ENCODE data around the gene HHAT. TPM values are rescaled to one million over a fixed set of nuclear protein-coding genes. Genes with fewer than 3 reads are reported as not detected.

The HHAT gene
- total RNA-seq, 1 donor from 2014 or later: 14.7 TPM

DNA sequence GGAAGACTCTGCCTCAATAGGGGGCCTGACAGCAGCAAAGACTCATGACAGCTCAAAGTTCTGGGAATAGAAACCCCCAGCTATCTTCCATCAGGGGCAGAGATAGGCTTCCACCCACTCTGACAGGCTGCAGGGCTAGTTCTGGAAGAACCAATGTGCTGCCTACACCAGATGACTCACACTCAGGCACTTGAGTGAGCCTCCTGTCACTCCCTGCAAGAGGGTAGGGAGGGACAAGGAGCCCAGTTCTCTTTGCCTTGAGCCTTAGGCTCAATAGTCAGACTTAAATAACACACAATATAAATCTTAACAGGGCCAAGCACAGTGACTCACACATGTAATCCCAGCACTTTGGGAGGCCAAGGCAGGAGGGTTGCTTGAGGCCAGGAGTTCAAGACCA is 386.4 kb downstream of the HHAT start:
- no peaks in the 10 kb centered on the region for H3K27me3 Mint-ChIP-seq
- no peak for DNase-seq (ENCODE audit: low spot score, unreplicated experiment)
- H3K4me3 Mint-ChIP-seq (ENCODE audit: low read depth): no peak overlapping the region
- no peak overlapping the region for H3K27ac Mint-ChIP-seq
- H3K36me3 Mint-ChIP-seq (ENCODE audit: insufficient read depth): no peaks in the 10 kb centered on the region
- no peaks in the 10 kb centered on the region for H3K9me3 Mint-ChIP-seq (ENCODE audit: low read depth)
- no peaks in the 10 kb centered on the region for H3K4me1 Mint-ChIP-seq (ENCODE audit: low read depth)
- TF ChIP-seq, protein P1, sequence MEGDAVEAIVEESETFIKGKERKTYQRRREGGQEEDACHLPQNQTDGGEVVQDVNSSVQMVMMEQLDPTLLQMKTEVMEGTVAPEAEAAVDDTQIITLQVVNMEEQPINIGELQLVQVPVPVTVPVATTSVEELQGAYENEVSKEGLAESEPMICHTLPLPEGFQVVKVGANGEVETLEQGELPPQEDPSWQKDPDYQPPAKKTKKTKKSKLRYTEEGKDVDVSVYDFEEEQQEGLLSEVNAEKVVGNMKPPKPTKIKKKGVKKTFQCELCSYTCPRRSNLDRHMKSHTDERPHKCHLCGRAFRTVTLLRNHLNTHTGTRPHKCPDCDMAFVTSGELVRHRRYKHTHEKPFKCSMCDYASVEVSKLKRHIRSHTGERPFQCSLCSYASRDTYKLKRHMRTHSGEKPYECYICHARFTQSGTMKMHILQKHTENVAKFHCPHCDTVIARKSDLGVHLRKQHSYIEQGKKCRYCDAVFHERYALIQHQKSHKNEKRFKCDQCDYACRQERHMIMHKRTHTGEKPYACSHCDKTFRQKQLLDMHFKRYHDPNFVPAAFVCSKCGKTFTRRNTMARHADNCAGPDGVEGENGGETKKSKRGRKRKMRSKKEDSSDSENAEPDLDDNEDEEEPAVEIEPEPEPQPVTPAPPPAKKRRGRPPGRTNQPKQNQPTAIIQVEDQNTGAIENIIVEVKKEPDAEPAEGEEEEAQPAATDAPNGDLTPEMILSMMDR (IDR thresholded peaks at IDR 0.05; ENCODE audit: unreplicated experiment): no peak

DNA sequence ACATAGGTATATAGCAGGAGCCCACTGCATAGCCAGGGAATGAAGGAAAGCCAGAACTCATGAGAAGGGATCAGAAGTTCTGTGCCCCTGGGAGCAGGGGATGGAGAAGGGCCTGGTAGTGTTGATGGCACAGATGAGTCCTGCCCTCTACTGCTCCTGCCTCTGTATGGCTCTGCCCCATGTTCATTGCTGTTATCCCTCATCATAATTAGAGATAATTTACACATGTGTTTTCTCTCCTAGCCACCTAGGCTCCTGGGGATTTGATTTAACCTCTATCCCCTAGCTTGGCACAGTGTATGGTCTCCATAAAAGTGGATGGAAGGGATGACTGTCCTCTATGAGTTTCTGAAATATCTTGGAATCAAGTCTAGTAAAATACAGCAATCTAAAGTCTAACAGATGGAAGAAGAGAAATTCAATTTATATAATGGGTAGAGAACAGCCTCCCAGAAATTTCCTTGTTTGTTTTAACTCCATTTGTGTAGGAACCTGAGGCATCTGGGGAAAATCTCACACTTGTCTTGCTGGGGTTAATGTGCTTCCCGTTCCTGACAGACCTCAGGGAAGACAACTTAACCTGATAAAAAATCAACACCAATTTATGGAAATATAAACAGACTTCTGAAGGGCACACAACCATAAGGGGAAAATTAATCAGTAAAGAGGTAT is 393.8 kb downstream of the HHAT start:
- peaks cover 2% of the 10 kb centered on the region for H3K4me1 Mint-ChIP-seq (ENCODE audit: low read depth)
- no peak for DNase-seq (ENCODE audit: low spot score, unreplicated experiment)
- no peak overlapping the region for H3K4me3 Mint-ChIP-seq (ENCODE audit: low read depth)
- H3K27me3 Mint-ChIP-seq: no peaks in the 10 kb centered on the region
- H3K27ac Mint-ChIP-seq: no peak overlapping the region
- no peaks in the 10 kb centered on the region for H3K9me3 Mint-ChIP-seq (ENCODE audit: low read depth)
- no peaks in the 10 kb centered on the region for H3K36me3 Mint-ChIP-seq (ENCODE audit: insufficient read depth)
- TF ChIP-seq, protein P1 (IDR thresholded peaks at IDR 0.05; ENCODE audit: unreplicated experiment): no peak

DNA sequence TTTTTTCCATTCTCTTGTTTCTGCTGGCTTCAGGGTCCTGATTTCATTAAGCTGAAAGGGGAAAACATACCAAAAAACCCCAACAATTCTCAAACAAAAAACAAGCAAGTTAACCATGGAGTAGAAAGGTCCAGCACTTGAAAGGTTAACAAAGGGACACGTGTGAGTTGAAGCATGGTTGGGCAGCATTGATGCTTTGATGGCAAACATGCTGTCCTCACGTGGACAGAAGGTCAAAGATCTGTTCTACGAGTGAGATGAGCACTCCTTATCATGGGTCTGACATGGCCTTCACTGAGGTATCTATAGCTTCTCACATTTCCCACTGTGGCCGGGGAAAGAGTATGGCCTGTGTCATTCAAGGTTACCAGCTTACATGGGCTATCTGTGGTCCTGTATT is 394.9 kb downstream of the HHAT start:
- Mint-ChIP-seq H3K36me3 (ENCODE audit: insufficient read depth) (no peaks in the 10 kb centered on the region), H3K27ac (no peak overlapping the region), H3K4me3 (ENCODE audit: low read depth) (no peak overlapping the region), H3K4me1 (ENCODE audit: low read depth) (peaks cover 2% of the 10 kb centered on the region), H3K9me3 (ENCODE audit: low read depth) (no peaks in the 10 kb centered on the region), H3K27me3 (peaks cover 5% of the 10 kb centered on the region)
- no peak for DNase-seq (ENCODE audit: low spot score, unreplicated experiment)
- TF ChIP-seq, protein P1 (IDR thresholded peaks at IDR 0.05; ENCODE audit: unreplicated experiment): no peak

DNA sequence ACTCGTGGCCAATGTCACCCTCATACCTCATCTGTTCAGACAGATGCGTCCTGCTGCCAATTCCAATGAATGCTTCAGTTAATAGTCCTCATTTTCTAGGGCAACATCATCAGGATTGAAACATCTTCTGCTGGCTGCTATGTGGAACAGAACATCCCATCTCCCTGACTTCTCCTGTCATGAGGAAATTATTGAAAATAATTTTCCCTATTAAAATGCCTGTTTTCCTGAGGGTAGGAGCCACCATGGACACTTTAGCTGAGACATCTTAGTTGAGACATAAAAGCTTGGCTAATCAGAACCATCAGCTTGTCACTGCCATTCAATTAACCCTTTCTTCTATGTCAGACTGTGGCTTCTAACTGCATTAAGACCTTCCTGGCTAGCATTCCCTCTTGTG is 396.1 kb downstream of the HHAT start:
- DNase-seq (ENCODE audit: low spot score, unreplicated experiment): no peak
- Mint-ChIP-seq H3K4me1 (ENCODE audit: low read depth) (peaks cover 2% of the 10 kb centered on the region), H3K36me3 (ENCODE audit: insufficient read depth) (no peaks in the 10 kb centered on the region), H3K4me3 (ENCODE audit: low read depth) (no peak overlapping the region), H3K9me3 (ENCODE audit: low read depth) (no peaks in the 10 kb centered on the region), H3K27me3 (peaks cover 5% of the 10 kb centered on the region), H3K27ac (no peak overlapping the region)
- TF ChIP-seq, protein P1 (IDR thresholded peaks at IDR 0.05; ENCODE audit: unreplicated experiment): no peak

Other genes with a start within 250 kb of the HHAT start
- 1.1 and 1.8 TPM in 2 replicates for gene SERTAD4, start 96.1 kb upstream of the HHAT start, total RNA-seq